CD4-positive, alpha-beta T cell (primary cell): Measurements from ENCODE around the gene BPIFA1. TPM values are rescaled to one million over a fixed set of nuclear protein-coding genes. Genes with fewer than 3 reads are reported as not detected.

ENCODE experiments used
- ATAC-seq: fragments of 200-7000 bp; cut with Tn5 transposase; one replicate; pipeline ENCODE4 v1.10.0; 2022; ENCODE audit warnings: mild to moderate bottlenecking; ENCODE audit not compliant: poor library complexity
- CTCF ChIA-PET: fragments of 350-600 bp; sonication (Branson Sonifier 250); formaldehyde crosslinking; loops from one replicate; lab custom pipeline; 2021; ENCODE audit warnings: antibody characterized with exemption, inconsistent platforms; lab: Charles Lee
- POLR2A ChIA-PET: fragments of 350-600 bp; sonication (Branson Sonifier 250); formaldehyde crosslinking; loops from one replicate; lab custom pipeline; 2021; ENCODE audit warnings: antibody characterized with exemption, inconsistent platforms; lab: Charles Lee
- DNase-seq, 14 experiments: peaks; one replicate each; pipeline ENCODE4 v3.0.0-alpha.2; 2013 to 2020; ENCODE audit warnings: mixed read lengths in 2 of 14
- H3K27ac ChIP-seq, 2 donors: one replicate each; pipeline versions ENCODE4 v1.5.1 to v1.7.0; 2013; ENCODE audit warnings: low read length in 2 of 2, low read depth in 1 of 2, mild to moderate bottlenecking in 1 of 2
- H3K27me3 ChIP-seq, 2 experiments: 1 replicate in 1 of 2; 2 replicates in 1 of 2; pipeline versions ENCODE4 v1.6.1 to v1.7.0; 2013; ENCODE audit warnings: low read length in 2 of 2, control low read depth in 1 of 2, mild to moderate bottlenecking in 1 of 2, moderate library complexity in 1 of 2; ENCODE audit not compliant: insufficient read depth in 2 of 2, control insufficient read depth in 1 of 2
- H3K36me3 ChIP-seq: one replicate; pipeline ENCODE4 v1.6.1; 2013; ENCODE audit warnings: low read length, control low read depth; ENCODE audit not compliant: insufficient read depth
- H3K4me1 ChIP-seq: one replicate; pipeline ENCODE4 v1.6.1; 2013; ENCODE audit warnings: low read length, control low read depth; ENCODE audit not compliant: insufficient read depth
- H3K4me3 ChIP-seq: one replicate; pipeline ENCODE4 v1.5.1; 2013; ENCODE audit warnings: mild to moderate bottlenecking, low read length, moderate library complexity
- H3K9me3 ChIP-seq, 2 experiments: 1 replicate in 1 of 2; 2 replicates in 1 of 2; pipeline versions ENCODE4 v1.6.1 to v1.7.0; 2013; ENCODE audit warnings: low read length in 2 of 2, mild to moderate bottlenecking in 2 of 2, control low read depth in 1 of 2, moderate library complexity in 1 of 2; ENCODE audit not compliant: control insufficient read depth in 1 of 2, insufficient read depth in 1 of 2
- H3K27ac Mint-ChIP-seq: one replicate; pipeline ENCODE4 v1.8.0; 2020; ENCODE audit warnings: mixed read lengths
- H3K27me3 Mint-ChIP-seq: one replicate; pipeline ENCODE4 v1.8.0; 2021; ENCODE audit warnings: mixed read lengths
- H3K36me3 Mint-ChIP-seq: one replicate; pipeline ENCODE4 v1.8.0; 2021; ENCODE audit warnings: low read depth, mixed read lengths
- H3K4me1 Mint-ChIP-seq: one replicate; pipeline ENCODE4 v1.8.0; 2021; ENCODE audit warnings: low read depth, mixed read lengths
- H3K4me3 Mint-ChIP-seq: one replicate; pipeline ENCODE4 v1.8.0; 2020; ENCODE audit warnings: mild to moderate bottlenecking, mixed read lengths
- H3K9me3 Mint-ChIP-seq: one replicate; pipeline ENCODE4 v1.8.0; 2020; ENCODE audit warnings: mixed read lengths
- intact Hi-C, 2 experiments: fragments of 100-400 bp; cut with DNase I in 1 of 2; cut with micrococcal nuclease in 1 of 2; formaldehyde crosslinking; loops; one replicate each; pipeline versions ENCODE4 v1.15.1 to v1.9.0; 2023 to 2025; cut with DNase I, micrococcal nuclease
- total RNA-seq, 174 experiments: library from RNA in 2 of 174; stranded (reverse) in 2 of 174; gene quantifications; one replicate each; pipeline ENCODE4 v1.2.3 and lab custom pipeline; 2021 to 2026
- TF ChIP-seq, protein P1 (sequence below): fragments of 200-600 bp; IDR thresholded peaks from one replicate; pipeline ENCODE4 v1.8.0; 2022; ENCODE audit warnings: antibody characterized with exemption, mild to moderate bottlenecking

The BPIFA1 gene
- total RNA-seq, 2 experiments from 2014 or later, result not detected

DNA sequence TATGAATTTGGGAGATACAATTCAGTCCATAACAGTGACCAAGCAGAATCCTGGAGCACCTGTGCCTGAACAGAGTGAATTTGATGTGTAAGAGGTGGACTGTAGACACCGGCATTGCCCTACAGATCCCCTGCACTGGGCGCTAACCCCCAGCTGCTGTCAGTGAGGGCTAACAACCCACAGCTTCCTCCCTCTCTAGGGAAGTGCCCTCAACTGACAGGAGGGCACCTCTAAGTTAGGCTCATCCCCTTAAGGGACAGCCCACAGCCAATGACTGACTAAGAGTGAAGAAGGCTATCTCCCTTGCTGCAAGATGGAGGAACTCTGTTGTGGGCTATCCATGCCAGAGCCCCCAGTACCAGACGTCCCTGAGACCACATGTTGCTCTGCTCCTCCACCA, 31.9 kb downstream of the BPIFA1 start:
- TF ChIP-seq, protein P1, sequence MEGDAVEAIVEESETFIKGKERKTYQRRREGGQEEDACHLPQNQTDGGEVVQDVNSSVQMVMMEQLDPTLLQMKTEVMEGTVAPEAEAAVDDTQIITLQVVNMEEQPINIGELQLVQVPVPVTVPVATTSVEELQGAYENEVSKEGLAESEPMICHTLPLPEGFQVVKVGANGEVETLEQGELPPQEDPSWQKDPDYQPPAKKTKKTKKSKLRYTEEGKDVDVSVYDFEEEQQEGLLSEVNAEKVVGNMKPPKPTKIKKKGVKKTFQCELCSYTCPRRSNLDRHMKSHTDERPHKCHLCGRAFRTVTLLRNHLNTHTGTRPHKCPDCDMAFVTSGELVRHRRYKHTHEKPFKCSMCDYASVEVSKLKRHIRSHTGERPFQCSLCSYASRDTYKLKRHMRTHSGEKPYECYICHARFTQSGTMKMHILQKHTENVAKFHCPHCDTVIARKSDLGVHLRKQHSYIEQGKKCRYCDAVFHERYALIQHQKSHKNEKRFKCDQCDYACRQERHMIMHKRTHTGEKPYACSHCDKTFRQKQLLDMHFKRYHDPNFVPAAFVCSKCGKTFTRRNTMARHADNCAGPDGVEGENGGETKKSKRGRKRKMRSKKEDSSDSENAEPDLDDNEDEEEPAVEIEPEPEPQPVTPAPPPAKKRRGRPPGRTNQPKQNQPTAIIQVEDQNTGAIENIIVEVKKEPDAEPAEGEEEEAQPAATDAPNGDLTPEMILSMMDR, result no peak
- Mint-ChIP-seq H3K4me3 (no peak overlapping the region), H3K4me1 (no peaks in the 10 kb centered on the region), H3K36me3 (no peaks in the 10 kb centered on the region), H3K9me3 (no peaks in the 10 kb centered on the region), H3K27me3 (peaks cover 50% of the 10 kb centered on the region), H3K27ac (no peak overlapping the region)
- intact Hi-C loops, result no loop called here
- ChIA-PET CTCF (no interaction called here), POLR2A (no interaction called here)
- DNase-seq (peak in 1 of 14 experiments; percentile 9), ATAC-seq (no peak)
- peaks cover 9% of the 10 kb centered on the region in 2 experiments for H3K27me3 ChIP-seq
- H3K4me3 ChIP-seq, result no peak overlapping the region
- no peak overlapping the region for H3K27ac ChIP-seq
- H3K4me1 ChIP-seq, result no peaks in the 10 kb centered on the region
- no peaks in the 10 kb centered on the region for H3K9me3 ChIP-seq
- no peaks in the 10 kb centered on the region for H3K36me3 ChIP-seq

DNA sequence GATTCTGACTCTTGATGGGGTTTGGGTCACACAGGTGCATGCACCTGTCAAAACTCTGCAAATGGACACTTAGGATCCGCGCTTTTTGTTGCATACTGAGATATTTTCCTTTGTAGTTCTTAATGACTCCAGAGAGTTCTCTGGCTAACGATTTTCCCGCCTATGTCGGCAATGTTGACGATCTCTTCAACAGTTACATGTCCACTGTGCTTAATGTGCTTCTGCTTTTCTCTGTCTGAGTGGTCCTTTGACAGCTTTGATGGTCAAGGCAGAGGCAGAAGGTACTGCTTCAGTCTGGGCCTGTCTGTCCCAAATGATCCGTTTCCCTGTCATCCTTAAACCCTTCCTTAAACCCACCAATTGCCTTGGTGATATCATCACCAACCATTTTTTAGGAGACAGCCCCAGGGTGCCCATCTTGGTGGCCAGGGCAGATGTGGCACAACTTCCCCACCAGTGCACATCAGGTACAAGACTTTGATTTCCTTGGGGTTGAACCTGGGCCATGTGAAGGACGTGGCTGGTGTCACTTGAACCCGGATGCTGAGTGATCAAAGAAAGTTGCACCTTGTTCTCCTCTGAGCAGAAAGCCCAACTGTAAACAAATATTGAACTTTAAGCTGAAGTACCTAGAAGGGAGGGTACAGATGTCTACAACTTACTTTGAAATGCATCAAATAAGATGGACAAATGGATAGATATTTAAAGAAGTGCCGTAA, 36.5 kb downstream of the BPIFA1 start:
- ChIA-PET CTCF (no interaction called here), POLR2A (no interaction called here)
- Mint-ChIP-seq H3K36me3 (no peaks in the 10 kb centered on the region), H3K27ac (no peak overlapping the region), H3K4me1 (no peaks in the 10 kb centered on the region), H3K9me3 (no peaks in the 10 kb centered on the region), H3K4me3 (no peak overlapping the region), H3K27me3 (peaks cover 26% of the 10 kb centered on the region)
- Histone ChIP-seq H3K27ac (no peak overlapping the region), H3K36me3 (no peaks in the 10 kb centered on the region), H3K4me1 (no peaks in the 10 kb centered on the region), H3K27me3 (peaks cover 0 to 3% of the 10 kb centered on the region in 2 experiments), H3K9me3 (no peaks in the 10 kb centered on the region), H3K4me3 (no peak overlapping the region)
- DNase-seq (no peak), ATAC-seq (no peak)
- intact Hi-C loops, result no loop called here
- TF ChIP-seq, protein P1, result no peak

DNA sequence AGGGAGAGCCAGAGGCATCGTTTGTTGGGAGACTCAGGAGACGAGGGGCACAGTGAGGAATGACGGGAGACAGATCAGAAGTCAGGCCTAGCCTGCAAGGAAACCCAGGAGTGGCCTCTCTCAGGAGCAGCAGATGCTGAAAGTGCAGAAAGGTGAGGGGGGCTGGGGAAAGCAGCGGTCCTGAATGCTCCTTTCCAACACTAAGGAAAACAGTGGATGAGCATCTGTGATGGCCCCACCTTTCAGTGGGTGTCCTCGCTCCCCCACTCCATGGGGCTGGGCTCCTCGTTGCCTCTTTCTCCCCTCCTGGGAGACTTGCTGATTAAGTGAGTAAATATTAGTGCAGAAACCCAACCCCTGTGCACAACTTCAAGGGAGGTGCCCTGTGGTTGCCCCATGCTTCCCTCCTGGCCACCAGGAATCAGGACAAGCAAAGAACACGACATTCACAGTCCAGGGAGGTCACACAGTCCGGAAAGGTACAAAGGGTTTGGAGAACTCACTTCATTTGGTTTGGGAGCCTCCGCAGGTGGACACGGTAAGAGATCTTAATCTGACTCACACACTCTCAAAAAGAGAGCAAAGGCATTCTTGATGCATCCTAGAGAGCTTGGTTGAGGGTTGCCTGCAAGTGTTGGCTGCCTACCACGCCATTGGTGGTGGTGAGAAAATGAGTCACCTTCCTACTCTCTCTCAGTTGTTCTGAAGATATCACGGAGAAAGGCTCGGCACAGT, 37.5 kb downstream of the BPIFA1 start:
- no peaks in the 10 kb centered on the region for H3K36me3 Mint-ChIP-seq
- H3K4me3 Mint-ChIP-seq, result no peak overlapping the region
- peaks cover 19% of the 10 kb centered on the region for H3K27me3 Mint-ChIP-seq
- TF ChIP-seq, protein P1, result no peak
- no peak overlapping the region for H3K4me3 ChIP-seq
- no peaks in the 10 kb centered on the region for H3K36me3 ChIP-seq
- intact Hi-C loops, result no loop called here
- H3K4me1 Mint-ChIP-seq, result no peaks in the 10 kb centered on the region
- no peaks in the 10 kb centered on the region for H3K9me3 Mint-ChIP-seq
- DNase-seq (no peak), ATAC-seq (no peak)
- ChIA-PET CTCF (no interaction called here), POLR2A (no interaction called here)
- H3K9me3 ChIP-seq, result no peaks in the 10 kb centered on the region
- H3K27ac ChIP-seq, result no peak overlapping the region
- H3K27ac Mint-ChIP-seq, result no peak overlapping the region
- no peaks in the 10 kb centered on the region for H3K4me1 ChIP-seq
- H3K27me3 ChIP-seq, result no peaks in the 10 kb centered on the region
